SK-N-MC (cell line): ENCODE measurements around the gene AGTPBP1.

Source experiments
- EZH2 ChIP-seq: fragments of 200-600 bp; sonication (generic); IDR thresholded peaks from one replicate; pipeline ENCODE4 v1.6.1; 2017; ENCODE audit warnings: antibody characterized with exemption
- POLR2AphosphoS5 ChIP-seq: IDR thresholded peaks from 2 replicates; pipeline ENCODE4 v1.6.1; 2012; ENCODE audit warnings: mild to moderate bottlenecking, low read depth, low read length, borderline replicate concordance

GRCh38 chr9:85559526-85559925, 182.2 kb downstream of the AGTPBP1 start:
- TF ChIP-seq POLR2AphosphoS5 (no peak), EZH2 (no peak)
